ENCODE measurements around the gene C6orf58.

GRCh38 chr6:127533011-127533410, 44.0 kb upstream of the C6orf58 start:
- TF ChIP-seq EZH2 (IDR thresholded peaks at IDR 0.05; ENCODE audit: insufficient read depth, poor library complexity, severe bottlenecking): no peak
- no peak for TF ChIP-seq EZH2phosphoT487 (IDR thresholded peaks at IDR 0.05; ENCODE audit: insufficient read depth, low read depth)
